WTC11 (cell line): ENCODE measurements around the gene C10orf90. TPM values are rescaled to one million over a fixed set of nuclear protein-coding genes. Genes with fewer than 3 reads are reported as not detected.

Experiments used
- ATAC-seq: fragments of 200-7000 bp; cut with Tn5 transposase; 2 replicates; pipeline ENCODE4 v1.10.0; 2021; ENCODE audit warnings: mild to moderate bottlenecking, moderate library complexity
- CTCF ChIA-PET: fragments of 300-600 bp; sonication (Branson Sonifier 250); formaldehyde crosslinking; loops from one replicate; lab custom pipeline; 2021; ENCODE audit warnings: antibody characterized with exemption; lab: Charles Lee
- POLR2A ChIA-PET: fragments of 350-600 bp; sonication (Branson Sonifier 250); formaldehyde crosslinking; loops from one replicate; lab custom pipeline; 2021; ENCODE audit warnings: antibody characterized with exemption; lab: Charles Lee
- DNase-seq: peaks from one replicate; pipeline ENCODE4 v3.0.0; 2021; ENCODE audit warnings: low spot score
- H3K27ac Mint-ChIP-seq: 2 replicates; pipeline ENCODE4 v1.8.0; 2021; ENCODE audit warnings: mixed read lengths
- H3K27me3 Mint-ChIP-seq: 2 replicates; pipeline ENCODE4 v1.8.0; 2021; ENCODE audit warnings: low read depth, mild to moderate bottlenecking, moderate library complexity, mixed read lengths
- H3K36me3 Mint-ChIP-seq: 2 replicates; pipeline ENCODE4 v1.8.0; 2021; ENCODE audit warnings: mixed read lengths
- H3K4me1 Mint-ChIP-seq: 2 replicates; pipeline ENCODE4 v1.8.0; 2022; ENCODE audit warnings: mixed read lengths
- H3K4me3 Mint-ChIP-seq: 2 replicates; pipeline ENCODE4 v1.8.0; 2021; ENCODE audit warnings: mild to moderate bottlenecking, moderate library complexity, mixed read lengths
- H3K9me3 Mint-ChIP-seq: 2 replicates; pipeline ENCODE4 v1.8.0; 2021; ENCODE audit warnings: mixed read lengths
- CDX4 ChIP-seq: fragments of 250-450 bp; sonication (Bioruptor Pico); IDR thresholded peaks from 2 replicates; pipeline ENCODE4 v1.9.0; 2021; ENCODE audit warnings: moderate library complexity, mild to moderate bottlenecking, inconsistent platforms, borderline replicate concordance
- E2F4 ChIP-seq: sonication (generic); formaldehyde crosslinking; IDR thresholded peaks from 2 replicates; pipeline ENCODE4 v1.8.1; 2022; ENCODE audit warnings: low read depth, mild to moderate bottlenecking, moderate library complexity, missing genetic modification reagents, borderline replicate concordance
- FOXP4 ChIP-seq: sonication (generic); formaldehyde crosslinking; IDR thresholded peaks from 2 replicates; pipeline ENCODE4 v1.8.0; 2022; ENCODE audit warnings: mild to moderate bottlenecking, missing genetic modification reagents
- GABPB1 ChIP-seq: sonication (generic); formaldehyde crosslinking; IDR thresholded peaks from 2 replicates; pipeline ENCODE4 v1.8.1; 2023; ENCODE audit warnings: mild to moderate bottlenecking, missing genetic modification reagents
- GTF2I ChIP-seq: fragments of 250-450 bp; sonication (Bioruptor Pico); conservative IDR thresholded peaks from 2 replicates; pipeline ENCODE4 v1.4.0; 2021; ENCODE audit warnings: mild to moderate bottlenecking
- IRF1 ChIP-seq: sonication (generic); formaldehyde crosslinking; IDR thresholded peaks from 2 replicates; pipeline ENCODE4 v1.8.0; 2023; ENCODE audit warnings: missing genetic modification reagents
- IRF2 ChIP-seq: sonication (generic); formaldehyde crosslinking; IDR thresholded peaks from 2 replicates; pipeline ENCODE4 v1.8.0; 2022; ENCODE audit warnings: low read depth, missing genetic modification reagents, borderline replicate concordance
- JUN ChIP-seq: sonication (generic); formaldehyde crosslinking; IDR thresholded peaks from 2 replicates; pipeline ENCODE4 v1.8.0; 2023; ENCODE audit warnings: mild to moderate bottlenecking, missing genetic modification reagents
- MXD4 ChIP-seq: fragments of 250-450 bp; sonication (Bioruptor Pico); IDR thresholded peaks from 2 replicates; pipeline ENCODE4 v1.8.0; 2021; ENCODE audit warnings: mild to moderate bottlenecking, moderate library complexity, borderline replicate concordance
- NFATC4 ChIP-seq: fragments of 250-450 bp; sonication (Bioruptor Pico); IDR thresholded peaks from 2 replicates; pipeline ENCODE4 v1.9.0; 2021; ENCODE audit warnings: mild to moderate bottlenecking
- NFE2L1 ChIP-seq: sonication (generic); formaldehyde crosslinking; IDR thresholded peaks from 2 replicates; pipeline ENCODE4 v1.8.1; 2023; ENCODE audit warnings: missing genetic modification reagents
- NR3C1 ChIP-seq: sonication (generic); formaldehyde crosslinking; conservative IDR thresholded peaks from 2 replicates; pipeline ENCODE4 v1.8.1; 2023; ENCODE audit warnings: low read depth, mild to moderate bottlenecking, missing genetic modification reagents
- OVOL2 ChIP-seq: fragments of 250-450 bp; sonication (Bioruptor Pico); IDR thresholded peaks from 2 replicates; pipeline ENCODE4 v1.9.0; 2021; ENCODE audit warnings: mild to moderate bottlenecking, borderline replicate concordance
- RORB ChIP-seq: fragments of 250-450 bp; sonication (Bioruptor Pico); IDR thresholded peaks from 2 replicates; pipeline ENCODE4 v1.9.0; 2021; ENCODE audit warnings: mild to moderate bottlenecking
- SP1 ChIP-seq: sonication (generic); formaldehyde crosslinking; conservative IDR thresholded peaks from 2 replicates; pipeline ENCODE4 v1.8.1; 2022; ENCODE audit warnings: missing genetic modification reagents
- TCF7 ChIP-seq: sonication (generic); formaldehyde crosslinking; IDR thresholded peaks from 2 replicates; pipeline ENCODE4 v1.8.0; 2022; ENCODE audit warnings: mild to moderate bottlenecking, low read depth, missing genetic modification reagents, moderate library complexity
- TEAD1 ChIP-seq: sonication (generic); formaldehyde crosslinking; IDR thresholded peaks from 2 replicates; pipeline ENCODE4 v1.8.0; 2022; ENCODE audit warnings: mild to moderate bottlenecking, missing genetic modification reagents
- TP53 ChIP-seq: sonication (generic); formaldehyde crosslinking; IDR thresholded peaks from 2 replicates; pipeline ENCODE4 v1.8.1; 2023; ENCODE audit warnings: mild to moderate bottlenecking, missing genetic modification reagents
- ZBTB43 ChIP-seq: sonication (generic); formaldehyde crosslinking; IDR thresholded peaks from 2 replicates; pipeline ENCODE4 v1.8.1; 2023; ENCODE audit warnings: mild to moderate bottlenecking, missing genetic modification reagents
- ZNF121 ChIP-seq: sonication (generic); formaldehyde crosslinking; IDR thresholded peaks from 2 replicates; pipeline ENCODE4 v1.8.0; 2023; ENCODE audit warnings: missing genetic modification reagents
- ZNF416 ChIP-seq: fragments of 250-450 bp; sonication (Bioruptor Pico); IDR thresholded peaks from 2 replicates; pipeline ENCODE4 v1.9.0; 2021; ENCODE audit warnings: mild to moderate bottlenecking, inconsistent platforms
- ZNF425 ChIP-seq: fragments of 250-450 bp; sonication (Bioruptor Pico); conservative IDR thresholded peaks from 2 replicates; pipeline ENCODE4 v1.9.0; 2021; ENCODE audit warnings: mild to moderate bottlenecking
- ZNF512 ChIP-seq: sonication (generic); formaldehyde crosslinking; IDR thresholded peaks from 2 replicates; pipeline ENCODE4 v1.8.1; 2022; ENCODE audit warnings: missing genetic modification reagents, borderline replicate concordance
- total RNA-seq: library from RNA; stranded (reverse); gene quantifications from 3 replicates; pipeline ENCODE4 v1.2.3, GENCODE V29; 2021

Gene C10orf90
- total RNA-seq, 1 experiment from 2014 or later: 0.85 TPM

- TF ChIP-seq FOXP4 (CRISPR knock-in tag) (no peak), ZNF416 (CRISPR knock-in tag) (no peak), IRF1 (no peak), E2F4 (CRISPR knock-in tag) (no peak), IRF2 (CRISPR knock-in tag) (no peak), RORB (no peak), ZNF425 (CRISPR knock-in tag) (no peak), TCF7 (CRISPR knock-in tag) (no peak)
Observed at GRCh38 chr10:126536148-126536547, 134.3 kb downstream of the C10orf90 start (continued).

GRCh38 chr10:126533644-126534043 is 136.8 kb downstream of the C10orf90 start:
- Mint-ChIP-seq H3K9me3 (peaks cover 7% of the 10 kb centered on the region), H3K27me3 (no peaks in the 10 kb centered on the region), H3K4me1 (no peaks in the 10 kb centered on the region), H3K36me3 (no peaks in the 10 kb centered on the region), H3K4me3 (no peak overlapping the region), H3K27ac (no peak overlapping the region)
- ATAC-seq (no peak), DNase-seq (no peak)
- ChIA-PET CTCF (no interaction called here), POLR2A (no interaction called here)
- no peak for TF ChIP-seq ZNF512 (CRISPR knock-in tag)
- TF ChIP-seq NR3C1 (CRISPR knock-in tag): no peak

- H3K9me3 Mint-ChIP-seq: peaks cover 5% of the 10 kb centered on the region; the same call in 1 of the 2 replicates
- H3K4me3 Mint-ChIP-seq: no peak overlapping the region
- H3K27me3 Mint-ChIP-seq: no peaks in the 10 kb centered on the region
- CTCF ChIA-PET: interaction anchor here (1.1 kb wide), 1 partner anchor 24 kb away, joined by 4 read pairs; no protein-coding TSS in a partner anchor
- no peaks in the 10 kb centered on the region for H3K36me3 Mint-ChIP-seq
- POLR2A ChIA-PET: no interaction called here
- DNase-seq (no peak), ATAC-seq (no peak)
- H3K4me1 Mint-ChIP-seq: peaks cover 10% of the 10 kb centered on the region
- H3K27ac Mint-ChIP-seq: no peak overlapping the region
- TF ChIP-seq NFATC4 (CRISPR knock-in tag) (no peak), ZNF121 (no peak), SP1 (no peak), JUN (CRISPR knock-in tag) (no peak), NFE2L1 (CRISPR knock-in tag) (no peak), OVOL2 (CRISPR knock-in tag) (no peak), GTF2I (no peak), CDX4 (CRISPR knock-in tag) (no peak), FOXP4 (CRISPR knock-in tag) (no peak), GABPB1 (CRISPR knock-in tag) (no peak), TP53 (CRISPR knock-in tag) (no peak), MXD4 (CRISPR knock-in tag) (no peak), ZBTB43 (CRISPR knock-in tag) (no peak), TEAD1 (CRISPR knock-in tag) (no peak)
Observed at GRCh38 chr10:126528315-126528835, 142.1 kb downstream of the C10orf90 start.
